NB4 (cell line): ENCODE data around the gene HBZ.

Experiments used
- CTCF ChIP-seq: IDR thresholded peaks from one replicate; pipeline ENCODE4 v1.5.1; 2012; ENCODE audit warnings: low read depth, low read length
- MAX ChIP-seq: IDR thresholded peaks from 2 replicates; pipeline ENCODE4 v1.6.1; 2011; ENCODE audit warnings: low read depth, low read length
- POLR2A ChIP-seq: IDR thresholded peaks from 2 replicates; pipeline ENCODE4 v1.6.1; 2011; ENCODE audit warnings: mild to moderate bottlenecking; ENCODE audit not compliant: insufficient read length; ENCODE audit errors: extremely low read depth

GRCh38 chr16:118857-119256 is 33.6 kb upstream of the HBZ start:
- no peak for TF ChIP-seq POLR2A
- TF ChIP-seq CTCF: no peak
- no peak for TF ChIP-seq MAX
